H9 (cell line): ENCODE results near the gene TRABD. TPM values are rescaled to one million over a fixed set of nuclear protein-coding genes. Genes with fewer than 3 reads are reported as not detected.
A peak's percentile ranks its signal among the peaks of the same experiment; 100 is the strongest.

Experiments used
- DNase-seq: peaks from one replicate; pipeline ENCODE4 v3.0.0-alpha.2; 2017
- H2AFZ ChIP-seq: one replicate; pipeline ENCODE4 v1.6.1; 2013; ENCODE audit warnings: mild to moderate bottlenecking, low read length, control low read depth, moderate library complexity
- H2AK5ac ChIP-seq: 2 replicates; pipeline ENCODE4 v1.6.1; 2013; ENCODE audit warnings: low read length, control low read depth, mixed read lengths; ENCODE audit not compliant: insufficient read length
- H2BK120ac ChIP-seq: one replicate; pipeline ENCODE4 v1.6.1; 2013; ENCODE audit warnings: low read depth, mild to moderate bottlenecking, low read length, control low read depth, inconsistent platforms; ENCODE audit not compliant: poor library complexity, severe bottlenecking
- H2BK12ac ChIP-seq: 2 replicates; pipeline ENCODE4 v1.6.1; 2013; ENCODE audit warnings: low read length, control low read depth, mixed read lengths, low read depth; ENCODE audit not compliant: insufficient read length
- H2BK15ac ChIP-seq: 2 replicates; pipeline ENCODE4 v1.6.1; 2013; ENCODE audit warnings: low read depth, low read length, control low read depth
- H2BK20ac ChIP-seq: one replicate; pipeline ENCODE4 v1.6.1; 2013; ENCODE audit warnings: low read depth, mild to moderate bottlenecking, low read length, control low read depth, inconsistent platforms; ENCODE audit not compliant: poor library complexity, severe bottlenecking
- H2BK5ac ChIP-seq: 2 replicates; pipeline ENCODE4 v1.6.1; 2013; ENCODE audit warnings: low read length, control low read depth, mixed read lengths; ENCODE audit not compliant: insufficient read length
- H3K14ac ChIP-seq: 2 replicates; pipeline ENCODE4 v1.6.1; 2013; ENCODE audit warnings: low read length, control low read depth; ENCODE audit not compliant: insufficient read depth
- H3K18ac ChIP-seq: 2 replicates; pipeline ENCODE4 v1.6.1; 2013; ENCODE audit warnings: low read depth, mild to moderate bottlenecking, mixed read lengths, low read length, control low read depth; ENCODE audit not compliant: insufficient read length
- H3K23ac ChIP-seq: 2 replicates; pipeline ENCODE4 v1.6.1; 2013; ENCODE audit warnings: low read length, control low read depth, mixed read lengths, low read depth; ENCODE audit not compliant: insufficient read length
- H3K23me2 ChIP-seq: 2 replicates; pipeline ENCODE4 v1.6.1; 2013; ENCODE audit warnings: low read depth, mild to moderate bottlenecking, mixed read lengths, low read length, control low read depth; ENCODE audit not compliant: insufficient read length, poor library complexity, severe bottlenecking
- H3K27ac ChIP-seq: 2 replicates; pipeline ENCODE4 v1.5.1; 2013; ENCODE audit warnings: low read length, control low read depth, mixed read lengths, low read depth; ENCODE audit not compliant: insufficient read length
- H3K27me3 ChIP-seq: 2 replicates; pipeline ENCODE4 v1.6.1; 2013; ENCODE audit warnings: low read length, control low read depth, inconsistent platforms; ENCODE audit not compliant: insufficient read depth
- H3K4ac ChIP-seq: 2 replicates; pipeline ENCODE4 v1.6.1; 2013; ENCODE audit warnings: low read depth, mild to moderate bottlenecking, control low read depth, inconsistent platforms, low read length, moderate library complexity
- H3K4me1 ChIP-seq: 2 replicates; pipeline ENCODE4 v1.6.1; 2013; ENCODE audit warnings: low read length, control low read depth, inconsistent platforms; ENCODE audit not compliant: insufficient read depth
- H3K4me2 ChIP-seq: 2 replicates; pipeline ENCODE4 v1.6.1; 2013; ENCODE audit warnings: low read length, control low read depth, mixed read lengths; ENCODE audit not compliant: insufficient read length, insufficient read depth
- H3K56ac ChIP-seq: 2 replicates; pipeline ENCODE4 v1.6.1; 2013; ENCODE audit warnings: low read depth, mild to moderate bottlenecking, mixed read lengths, low read length, control low read depth; ENCODE audit not compliant: insufficient read length
- H3K79me1 ChIP-seq: 2 replicates; pipeline ENCODE4 v1.6.1; 2013; ENCODE audit warnings: low read depth, mild to moderate bottlenecking, moderate library complexity, low read length, control low read depth, inconsistent platforms; ENCODE audit not compliant: insufficient read depth, poor library complexity, severe bottlenecking
- H3K79me2 ChIP-seq: 2 replicates; pipeline ENCODE4 v1.6.1; 2013; ENCODE audit warnings: low read length, control low read depth, inconsistent platforms; ENCODE audit not compliant: insufficient read depth
- H3K9ac ChIP-seq: 2 replicates; pipeline ENCODE4 v1.6.1; 2013; ENCODE audit warnings: low read length, control low read depth, mixed read lengths; ENCODE audit not compliant: insufficient read length; ENCODE audit errors: extremely low read depth
- H3K9me3 ChIP-seq: one replicate; pipeline ENCODE4 v1.6.1; 2013; ENCODE audit warnings: low read depth, low read length, inconsistent platforms; ENCODE audit not compliant: control insufficient read depth
- H3T11ph ChIP-seq: one replicate; pipeline ENCODE4 v1.6.1; 2013; ENCODE audit warnings: mild to moderate bottlenecking, low read length, control low read depth, inconsistent platforms
- H4K20me1 ChIP-seq: one replicate; pipeline ENCODE4 v1.6.1; 2013; ENCODE audit not compliant: control insufficient read depth, insufficient read length, insufficient read depth
- H4K5ac ChIP-seq: 2 replicates; pipeline ENCODE4 v1.6.1; 2013; ENCODE audit warnings: low read depth, mild to moderate bottlenecking, mixed read lengths, low read length, control low read depth; ENCODE audit not compliant: insufficient read length
- H4K8ac ChIP-seq: replicated peaks from 2 replicates; pipeline ENCODE4 v1.6.1; 2013; ENCODE audit warnings: low read length, control low read depth, mixed read lengths, low read depth; ENCODE audit not compliant: insufficient read length
- H4K91ac ChIP-seq: 2 replicates; pipeline ENCODE4 v1.6.1; 2013; ENCODE audit warnings: low read depth, mild to moderate bottlenecking, moderate library complexity, mixed read lengths, low read length, control low read depth; ENCODE audit not compliant: insufficient read length
- H3K27ac Mint-ChIP-seq, 3 experiments: 2 replicates in 2 of 3; 3 replicates in 1 of 3; pipeline ENCODE4 v1.8.0; 2020 to 2021; ENCODE audit warnings: mixed read lengths in 3 of 3, mild to moderate bottlenecking in 1 of 3, moderate library complexity in 1 of 3
- H3K27me3 Mint-ChIP-seq: 2 replicates; pipeline ENCODE4 v1.8.0; 2021; ENCODE audit warnings: low read depth, mild to moderate bottlenecking, moderate library complexity, mixed read lengths
- H3K36me3 Mint-ChIP-seq, 3 experiments: 2 replicates in 2 of 3; 3 replicates in 1 of 3; pipeline ENCODE4 v1.8.0; 2020 to 2021; ENCODE audit warnings: low read depth in 3 of 3, mixed read lengths in 3 of 3; ENCODE audit not compliant: insufficient read depth in 1 of 3
- H3K4me1 Mint-ChIP-seq, 2 experiments: 2 replicates each; pipeline ENCODE4 v1.8.0; 2020; ENCODE audit warnings: mixed read lengths in 2 of 2
- H3K4me3 Mint-ChIP-seq, 2 experiments: 2 replicates in 1 of 2; 3 replicates in 1 of 2; pipeline ENCODE4 v1.8.0; 2020 to 2021; ENCODE audit warnings: mild to moderate bottlenecking in 2 of 2, mixed read lengths in 2 of 2, moderate library complexity in 1 of 2
- H3K9me3 Mint-ChIP-seq, 2 experiments: 2 replicates in 1 of 2; 3 replicates in 1 of 2; pipeline ENCODE4 v1.8.0; 2020; ENCODE audit warnings: mild to moderate bottlenecking in 2 of 2, mixed read lengths in 2 of 2, moderate library complexity in 1 of 2
- WGBS: extraction: QIAGEN DNeasy Blood & Tissue Kit; methylation state at CpG from one replicate; pipeline ENCODE4 v1.1.7; 2013; ENCODE audit warnings: missing lambda C conversion rate, low lambda C conversion rate, mixed read lengths; ENCODE audit not compliant: insufficient read length; ENCODE audit errors: extremely low coverage; 5-methylcytosine and 5-hydroxymethylcytosine counted together
- total RNA-seq: library from RNA; stranded (reverse); gene quantifications from 2 replicates; pipeline ENCODE4 v1.2.1, GENCODE V29; 2021
- TF ChIP-seq, protein P1 (sequence below): fragments of 200-600 bp; sonication (generic); conservative IDR thresholded peaks from 3 replicates; pipeline ENCODE4 v1.8.0; 2021; ENCODE audit warnings: antibody characterized with exemption, mild to moderate bottlenecking

The TRABD gene
- total RNA-seq, 1 experiment from 2014 or later: 47.8 TPM

DNA sequence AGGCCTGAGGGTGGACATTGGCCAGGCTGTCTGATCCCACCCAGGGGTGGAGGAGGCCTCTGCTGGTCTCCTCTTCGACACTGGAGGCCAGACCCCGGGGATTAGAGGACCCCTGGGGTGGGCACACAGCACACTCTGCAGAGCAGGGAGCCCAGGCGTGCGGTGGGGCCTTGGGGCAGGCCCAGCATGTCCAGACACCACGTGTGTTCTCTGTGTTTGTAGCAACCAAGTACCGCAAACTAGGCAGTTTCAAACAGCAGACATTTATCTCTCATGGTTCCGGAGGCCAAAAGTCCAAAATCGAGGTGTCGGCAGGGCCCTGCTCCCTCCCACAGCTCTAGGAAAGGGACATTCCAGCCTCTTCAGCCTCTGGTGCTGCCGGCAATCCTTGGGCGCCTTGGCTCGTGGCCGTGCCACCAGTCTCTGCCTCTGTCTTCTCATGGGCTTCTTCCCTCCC is 13.7 kb upstream of the TRABD start:
- H4K5ac ChIP-seq: no peak overlapping the region
- no peak overlapping the region for H3K4ac ChIP-seq
- H3K23me2 ChIP-seq: peaks cover 5% of the 10 kb centered on the region
- no peak overlapping the region for H2BK120ac ChIP-seq
- Mint-ChIP-seq H3K9me3 (no peaks in the 10 kb centered on the region; a peak in 1 of 5 replicates), H3K27ac (peak overlapping the region in 1 of 3 experiments; percentile 67; a peak in 1 of 7 replicates), H3K4me1 (peaks cover 4 to 10% of the 10 kb centered on the region in 2 experiments), H3K36me3 (peaks cover under 1 to 2% (median 2%) of the 10 kb centered on the region in 3 experiments; a peak in 3 of 7 replicates), H3K27me3 (peaks cover 40% of the 10 kb centered on the region), H3K4me3 (peak overlapping the region; percentile 24 to 85; a peak in 3 of 5 replicates)
- no peak overlapping the region for H2BK20ac ChIP-seq
- H4K91ac ChIP-seq: no peak overlapping the region
- H3K79me1 ChIP-seq: no peaks in the 10 kb centered on the region
- WGBS: no CpG with 5 or more reads among the region's 13 CpGs
- H3K4me2 ChIP-seq: no peak overlapping the region
- H3K79me2 ChIP-seq: no peaks in the 10 kb centered on the region
- TF ChIP-seq, protein P1, sequence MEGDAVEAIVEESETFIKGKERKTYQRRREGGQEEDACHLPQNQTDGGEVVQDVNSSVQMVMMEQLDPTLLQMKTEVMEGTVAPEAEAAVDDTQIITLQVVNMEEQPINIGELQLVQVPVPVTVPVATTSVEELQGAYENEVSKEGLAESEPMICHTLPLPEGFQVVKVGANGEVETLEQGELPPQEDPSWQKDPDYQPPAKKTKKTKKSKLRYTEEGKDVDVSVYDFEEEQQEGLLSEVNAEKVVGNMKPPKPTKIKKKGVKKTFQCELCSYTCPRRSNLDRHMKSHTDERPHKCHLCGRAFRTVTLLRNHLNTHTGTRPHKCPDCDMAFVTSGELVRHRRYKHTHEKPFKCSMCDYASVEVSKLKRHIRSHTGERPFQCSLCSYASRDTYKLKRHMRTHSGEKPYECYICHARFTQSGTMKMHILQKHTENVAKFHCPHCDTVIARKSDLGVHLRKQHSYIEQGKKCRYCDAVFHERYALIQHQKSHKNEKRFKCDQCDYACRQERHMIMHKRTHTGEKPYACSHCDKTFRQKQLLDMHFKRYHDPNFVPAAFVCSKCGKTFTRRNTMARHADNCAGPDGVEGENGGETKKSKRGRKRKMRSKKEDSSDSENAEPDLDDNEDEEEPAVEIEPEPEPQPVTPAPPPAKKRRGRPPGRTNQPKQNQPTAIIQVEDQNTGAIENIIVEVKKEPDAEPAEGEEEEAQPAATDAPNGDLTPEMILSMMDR: no peak
- no peak overlapping the region for H3K27ac ChIP-seq
- no peak overlapping the region for H3K9ac ChIP-seq
- H2BK12ac ChIP-seq: no peak overlapping the region
- H2BK5ac ChIP-seq: no peak overlapping the region
- H3T11ph ChIP-seq: no peak overlapping the region
- H3K23ac ChIP-seq: no peak overlapping the region
- H3K27me3 ChIP-seq: peaks cover 3% of the 10 kb centered on the region; the same call in 1 of the 2 replicates
- H3K4me1 ChIP-seq: no peaks in the 10 kb centered on the region
- no peak overlapping the region for H4K8ac ChIP-seq
- H2BK15ac ChIP-seq: no peak overlapping the region
- no peak for DNase-seq
- no peak overlapping the region for H2AK5ac ChIP-seq
- H2AFZ ChIP-seq: no peak overlapping the region
- no peaks in the 10 kb centered on the region for H3K9me3 ChIP-seq
- no peak overlapping the region for H3K18ac ChIP-seq
- no peaks in the 10 kb centered on the region for H4K20me1 ChIP-seq
- H3K14ac ChIP-seq: no peak overlapping the region
- H3K56ac ChIP-seq: no peak overlapping the region
